Measurements from ENCODE around the gene ATP2C2. TPM values are rescaled to one million over a fixed set of nuclear protein-coding genes. Genes with fewer than 3 reads are reported as not detected.

Gene ATP2C2
- total RNA-seq, 1 donor from 2014 or later, result not detected

DNA sequence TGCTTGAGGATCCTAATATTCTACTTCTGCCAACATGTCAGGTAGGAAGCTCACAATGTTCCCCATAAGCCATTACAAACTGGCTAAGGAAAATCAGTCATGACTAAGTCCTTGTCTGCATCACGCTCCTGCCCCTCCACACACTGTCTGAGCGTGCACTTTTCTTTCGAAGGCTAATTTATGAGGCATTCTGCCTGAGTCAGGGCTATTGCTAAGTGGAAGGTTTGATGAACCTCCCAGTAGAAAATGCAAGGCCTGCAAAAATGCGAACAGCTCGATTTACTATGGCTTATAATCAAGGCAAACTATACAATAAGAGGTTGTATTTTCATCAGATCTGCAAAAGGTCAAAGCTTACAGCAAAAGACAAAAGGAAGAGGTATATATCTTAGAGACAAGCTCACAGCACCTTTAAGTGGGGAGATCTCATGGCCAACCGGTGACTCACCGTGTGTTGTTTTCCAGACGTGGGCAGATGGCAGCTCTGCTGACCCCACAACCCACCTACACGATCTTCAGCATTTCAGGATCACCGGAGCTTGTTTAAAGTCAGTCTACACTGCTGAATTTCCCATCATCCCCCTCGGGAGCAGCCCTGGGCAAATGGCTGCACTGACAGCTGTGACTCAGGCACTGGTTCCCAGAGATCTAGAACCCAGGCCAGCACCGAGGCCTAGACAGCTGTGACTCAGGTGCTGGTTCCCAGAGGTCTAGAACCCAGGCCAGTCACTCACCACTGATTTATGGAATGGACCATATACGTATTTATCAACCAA lies 110.0 kb downstream of the ATP2C2 start:
- intact Hi-C loops (cut with micrococcal nuclease), result no loop called here
- Mint-ChIP-seq H3K36me3 (ENCODE audit: low read depth) (peaks cover 23% of the 10 kb centered on the region), H3K4me3 (no peak overlapping the region), H3K27me3 (no peaks in the 10 kb centered on the region), H3K9me3 (peaks cover 2% of the 10 kb centered on the region), H3K4me1 (no peaks in the 10 kb centered on the region), H3K27ac (no peak overlapping the region)
- POLR2A ChIA-PET, result no interaction called here
- ATAC-seq (ENCODE audit: low read depth) (no peak), DNase-seq (no peak)
- CTCF ChIA-PET, result no interaction called here
- TF ChIP-seq, protein P1, sequence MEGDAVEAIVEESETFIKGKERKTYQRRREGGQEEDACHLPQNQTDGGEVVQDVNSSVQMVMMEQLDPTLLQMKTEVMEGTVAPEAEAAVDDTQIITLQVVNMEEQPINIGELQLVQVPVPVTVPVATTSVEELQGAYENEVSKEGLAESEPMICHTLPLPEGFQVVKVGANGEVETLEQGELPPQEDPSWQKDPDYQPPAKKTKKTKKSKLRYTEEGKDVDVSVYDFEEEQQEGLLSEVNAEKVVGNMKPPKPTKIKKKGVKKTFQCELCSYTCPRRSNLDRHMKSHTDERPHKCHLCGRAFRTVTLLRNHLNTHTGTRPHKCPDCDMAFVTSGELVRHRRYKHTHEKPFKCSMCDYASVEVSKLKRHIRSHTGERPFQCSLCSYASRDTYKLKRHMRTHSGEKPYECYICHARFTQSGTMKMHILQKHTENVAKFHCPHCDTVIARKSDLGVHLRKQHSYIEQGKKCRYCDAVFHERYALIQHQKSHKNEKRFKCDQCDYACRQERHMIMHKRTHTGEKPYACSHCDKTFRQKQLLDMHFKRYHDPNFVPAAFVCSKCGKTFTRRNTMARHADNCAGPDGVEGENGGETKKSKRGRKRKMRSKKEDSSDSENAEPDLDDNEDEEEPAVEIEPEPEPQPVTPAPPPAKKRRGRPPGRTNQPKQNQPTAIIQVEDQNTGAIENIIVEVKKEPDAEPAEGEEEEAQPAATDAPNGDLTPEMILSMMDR (IDR thresholded peaks at IDR 0.05), result no peak

DNA sequence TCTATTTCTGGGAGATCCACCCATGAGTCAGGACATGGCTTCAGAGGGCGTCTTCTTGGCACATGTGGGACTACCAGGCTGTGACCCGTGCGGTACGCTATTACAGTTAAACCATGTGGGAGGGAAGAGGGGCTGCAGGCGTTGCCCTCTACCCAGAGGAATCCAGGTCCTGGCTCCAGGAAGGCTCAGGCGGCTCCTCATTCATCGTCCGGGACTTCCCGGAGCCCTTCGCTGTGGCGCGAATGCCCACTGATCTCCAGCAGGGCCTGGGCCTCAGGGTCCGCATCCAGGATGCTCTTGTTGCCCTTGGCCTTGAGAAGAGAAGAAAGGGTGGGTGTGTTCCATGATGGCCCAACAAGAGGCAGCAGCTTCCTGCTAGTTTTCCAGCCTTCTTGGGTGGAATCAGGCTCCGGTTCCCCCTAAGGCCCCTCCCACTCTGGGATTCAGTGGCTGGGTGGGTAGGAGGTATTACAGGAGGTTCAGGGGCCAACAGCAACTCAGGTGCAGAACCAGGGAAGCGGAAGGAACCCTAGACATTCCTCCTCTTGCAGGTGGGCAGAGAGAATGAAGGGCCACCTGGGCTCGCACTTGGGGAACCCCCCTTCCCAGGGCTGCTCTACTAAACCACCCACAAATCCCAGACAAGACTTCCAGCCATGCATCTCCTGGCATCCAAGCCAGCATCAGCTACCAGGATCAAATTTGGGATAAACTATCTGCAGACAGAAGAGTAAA lies 111.5 kb downstream of the ATP2C2 start:
- H3K4me3 Mint-ChIP-seq, result no peak overlapping the region
- no peak overlapping the region for H3K27ac Mint-ChIP-seq
- CTCF ChIA-PET, result no interaction called here
- H3K36me3 Mint-ChIP-seq (ENCODE audit: low read depth), result peaks cover 24% of the 10 kb centered on the region
- POLR2A ChIA-PET, result no interaction called here
- no peaks in the 10 kb centered on the region for H3K4me1 Mint-ChIP-seq
- H3K27me3 Mint-ChIP-seq, result no peaks in the 10 kb centered on the region
- intact Hi-C loops (cut with micrococcal nuclease), result no loop called here
- no peaks in the 10 kb centered on the region for H3K9me3 Mint-ChIP-seq
- no peak for DNase-seq
- TF ChIP-seq, protein P1 (IDR thresholded peaks at IDR 0.05), result no peak
- ATAC-seq (ENCODE audit: low read depth), result no peak

DNA sequence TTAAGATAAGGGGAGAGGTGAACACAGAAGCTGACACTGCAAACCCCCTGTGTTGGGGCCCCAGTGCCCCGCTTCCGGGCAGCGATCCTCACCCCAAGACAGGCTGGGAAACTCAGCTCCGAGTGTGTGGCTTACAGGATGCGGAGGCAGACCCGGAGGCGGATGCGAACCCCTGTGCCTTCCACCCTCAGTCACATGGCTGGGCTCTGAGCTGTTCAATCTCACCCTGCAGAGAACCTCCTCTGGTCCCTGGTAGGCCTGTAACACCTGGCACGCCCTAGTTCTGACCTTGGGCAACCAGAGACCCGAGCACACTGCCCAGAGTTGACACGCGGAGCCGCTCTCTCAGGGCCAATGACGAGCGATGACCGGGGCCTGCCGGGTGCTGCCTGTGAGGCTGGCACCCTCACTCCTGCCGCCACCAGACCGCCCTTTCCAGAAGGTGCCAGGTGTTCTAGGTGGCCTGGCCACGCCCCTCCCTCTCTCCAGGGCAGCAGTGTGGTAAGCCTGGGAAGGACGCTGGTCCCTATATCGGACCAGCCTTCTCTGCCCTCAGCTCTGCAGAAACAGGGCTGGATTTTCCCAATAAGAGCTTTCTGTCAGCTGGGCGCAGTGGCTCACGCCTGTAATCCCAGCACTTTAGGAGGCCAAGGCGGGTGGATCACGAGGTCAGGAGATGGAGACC lies 112.9 kb downstream of the ATP2C2 start:
- H3K4me3 Mint-ChIP-seq, result no peak overlapping the region

GRCh38 chr16:84482001-84482891 lies 113.9 kb downstream of the ATP2C2 start:
- DNase-seq, result no peak
- CTCF ChIA-PET, result interaction anchor here (0.9 kb wide), 1 partner anchor 270 kb away, joined by 3 read pairs; no protein-coding TSS in a partner anchor
- intact Hi-C loops (cut with micrococcal nuclease), result no loop called here

More for the DNA sequence above, 112.9 kb downstream of the ATP2C2 start:
- H3K27ac Mint-ChIP-seq, result no peak overlapping the region
- H3K9me3 Mint-ChIP-seq, result no peaks in the 10 kb centered on the region
- ChIA-PET POLR2A (no interaction called here), CTCF (no interaction called here)
- peaks cover 28% of the 10 kb centered on the region for H3K36me3 Mint-ChIP-seq (ENCODE audit: low read depth)
- intact Hi-C loops (cut with micrococcal nuclease), result no loop called here
- TF ChIP-seq, protein P1 (IDR thresholded peaks at IDR 0.05), result no peak
- H3K27me3 Mint-ChIP-seq, result no peaks in the 10 kb centered on the region
- DNase-seq, result no peak
- H3K4me1 Mint-ChIP-seq, result no peaks in the 10 kb centered on the region
- no peak for ATAC-seq (ENCODE audit: low read depth)

More at GRCh38 chr16:84482001-84482891, 113.9 kb downstream of the ATP2C2 start:
- no peak for ATAC-seq (ENCODE audit: low read depth)
- TF ChIP-seq, protein P1 (IDR thresholded peaks at IDR 0.05), result no peak
- POLR2A ChIA-PET, result no interaction called here
- no peak overlapping the region for H3K4me3 Mint-ChIP-seq
- no peaks in the 10 kb centered on the region for H3K27me3 Mint-ChIP-seq
- peaks cover 33% of the 10 kb centered on the region for H3K36me3 Mint-ChIP-seq (ENCODE audit: low read depth)
- H3K27ac Mint-ChIP-seq, result no peak overlapping the region
- H3K9me3 Mint-ChIP-seq, result no peaks in the 10 kb centered on the region
- no peaks in the 10 kb centered on the region for H3K4me1 Mint-ChIP-seq

Data from activated B cell treated with CpG ODN at 0.5 μM for 24 hours (primary cell).